ENCODE results near the gene NCKAP5. TPM values are rescaled to one million over a fixed set of nuclear protein-coding genes. Genes with fewer than 3 reads are reported as not detected.

Gene NCKAP5
- total RNA-seq, 1 donor from 2014 or later: 0.46 TPM

GRCh38 chr2:133515271-133515670, 53.0 kb downstream of the NCKAP5 start:
- H3K9me3 Mint-ChIP-seq (ENCODE audit: unreplicated experiment): no peaks in the 10 kb centered on the region
- H3K27ac Mint-ChIP-seq (ENCODE audit: unreplicated experiment): no peak overlapping the region
- DNase-seq (ENCODE audit: extremely low spot score, unreplicated experiment): no peak
- TF ChIP-seq CTCF (IDR thresholded peaks at IDR 0.05): no peak
- no peaks in the 10 kb centered on the region for H3K36me3 Mint-ChIP-seq (ENCODE audit: unreplicated experiment)
- no peaks in the 10 kb centered on the region for H3K27me3 Mint-ChIP-seq (ENCODE audit: unreplicated experiment)
- no peak overlapping the region for H3K4me3 Mint-ChIP-seq (ENCODE audit: unreplicated experiment)
- H3K4me1 Mint-ChIP-seq (ENCODE audit: unreplicated experiment): peaks cover 3% of the 10 kb centered on the region

- Mint-ChIP-seq H3K27me3 (ENCODE audit: unreplicated experiment) (no peaks in the 10 kb centered on the region), H3K36me3 (ENCODE audit: unreplicated experiment) (no peaks in the 10 kb centered on the region), H3K4me1 (ENCODE audit: unreplicated experiment) (peaks cover 3% of the 10 kb centered on the region), H3K27ac (ENCODE audit: unreplicated experiment) (no peak overlapping the region), H3K4me3 (ENCODE audit: unreplicated experiment) (no peak overlapping the region), H3K9me3 (ENCODE audit: unreplicated experiment) (no peaks in the 10 kb centered on the region)
- TF ChIP-seq CTCF (IDR thresholded peaks at IDR 0.05): no peak
- DNase-seq (ENCODE audit: extremely low spot score, unreplicated experiment): no peak
These were observed 54.4 kb downstream of the NCKAP5 start for GRCh38 chr2:133513893-133514292.

GRCh38 chr2:133512121-133512520, 56.1 kb downstream of the NCKAP5 start:
- TF ChIP-seq CTCF (IDR thresholded peaks at IDR 0.05): no peak
- no peak overlapping the region for H3K4me3 Mint-ChIP-seq (ENCODE audit: unreplicated experiment)

GRCh38 chr2:133511679-133512078, 56.6 kb downstream of the NCKAP5 start:
- Mint-ChIP-seq H3K36me3 (ENCODE audit: unreplicated experiment) (no peaks in the 10 kb centered on the region), H3K4me1 (ENCODE audit: unreplicated experiment) (no peaks in the 10 kb centered on the region), H3K27me3 (ENCODE audit: unreplicated experiment) (no peaks in the 10 kb centered on the region), H3K4me3 (ENCODE audit: unreplicated experiment) (no peak overlapping the region), H3K27ac (ENCODE audit: unreplicated experiment) (no peak overlapping the region), H3K9me3 (ENCODE audit: unreplicated experiment) (no peaks in the 10 kb centered on the region)
- DNase-seq (ENCODE audit: extremely low spot score, unreplicated experiment): no peak
- no peak for TF ChIP-seq CTCF (IDR thresholded peaks at IDR 0.05)

More at GRCh38 chr2:133512121-133512520, 56.1 kb downstream of the NCKAP5 start:
- Mint-ChIP-seq H3K9me3 (ENCODE audit: unreplicated experiment) (no peaks in the 10 kb centered on the region), H3K27me3 (ENCODE audit: unreplicated experiment) (no peaks in the 10 kb centered on the region), H3K4me1 (ENCODE audit: unreplicated experiment) (no peaks in the 10 kb centered on the region), H3K27ac (ENCODE audit: unreplicated experiment) (no peak overlapping the region), H3K36me3 (ENCODE audit: unreplicated experiment) (no peaks in the 10 kb centered on the region)
- DNase-seq (ENCODE audit: extremely low spot score, unreplicated experiment): no peak

GRCh38 chr2:133509777-133510176, 58.5 kb downstream of the NCKAP5 start:
- no peaks in the 10 kb centered on the region for H3K36me3 Mint-ChIP-seq (ENCODE audit: unreplicated experiment)
- no peak overlapping the region for H3K4me3 Mint-ChIP-seq (ENCODE audit: unreplicated experiment)
- no peaks in the 10 kb centered on the region for H3K27me3 Mint-ChIP-seq (ENCODE audit: unreplicated experiment)
- H3K27ac Mint-ChIP-seq (ENCODE audit: unreplicated experiment): no peak overlapping the region
- no peaks in the 10 kb centered on the region for H3K9me3 Mint-ChIP-seq (ENCODE audit: unreplicated experiment)
- TF ChIP-seq CTCF (IDR thresholded peaks at IDR 0.05): no peak
- H3K4me1 Mint-ChIP-seq (ENCODE audit: unreplicated experiment): peaks cover 9% of the 10 kb centered on the region
- DNase-seq (ENCODE audit: extremely low spot score, unreplicated experiment): no peak

Data from osteocyte (in vitro differentiated cells).